ENCODE measurements around the gene SPATC1L. TPM values are rescaled to one million over a fixed set of nuclear protein-coding genes. Genes with fewer than 3 reads are reported as not detected.

SPATC1L gene
- polyA plus RNA-seq, 2 of the 4 experiments (the other 2 are of a cell fraction), result 0.14 TPM; not detected in 1

GRCh38 chr21:46127239-46128105 lies 56.8 kb downstream of the SPATC1L start:
- H3K27ac ChIP-seq, result no peak overlapping the region
- ChIA-PET POLR2A (no interaction called here), CTCF (interaction anchor here (1.0 to 1.5 kb wide), 3 partner anchors 15 to 154 kb away, joined by 3 to 4 read pairs (median 3); no protein-coding TSS in a partner anchor)
- H3K4me3 ChIP-seq, result no peak overlapping the region
- ATAC-seq, result no peak
- DNase-seq (ENCODE audit: low read depth in 1 of 2, low spot score in 1 of 2), result no peak
- H3K4me1 ChIP-seq, result no peaks in the 10 kb centered on the region
- FAIRE-seq, result no peak
- no peaks in the 10 kb centered on the region for H3K9me3 ChIP-seq
- no peak overlapping the region for H3K4me2 ChIP-seq
- WGBS (ENCODE audit: missing lambda C conversion rate), result 94% methylated on average over 28 of the region's 40 CpGs
- TF ChIP-seq CHD2 (IDR thresholded peaks at IDR 0.05; ENCODE audit: low read length, partially characterized antibody) (no peak), JUNB (IDR thresholded peaks at IDR 0.05) (no peak)

- H3K4me3 ChIP-seq, result no peak overlapping the region
- no peak overlapping the region for H3K4me2 ChIP-seq
- FAIRE-seq (no peak), ATAC-seq (no peak), DNase-seq (ENCODE audit: low read depth in 1 of 2, low spot score in 1 of 2) (no peak)
- POLR2A ChIA-PET, result no interaction called here
- 83% methylated on average over 4 of the region's 32 CpGs for WGBS (ENCODE audit: missing lambda C conversion rate)
- CTCF ChIA-PET, result interaction anchor here (1.5 kb wide), 1 partner anchor 16 kb away, joined by 3 read pairs; no protein-coding TSS in a partner anchor
- H3K9me3 ChIP-seq, result no peaks in the 10 kb centered on the region
- H3K4me1 ChIP-seq, result no peaks in the 10 kb centered on the region
- no peak overlapping the region for H3K27ac ChIP-seq
- TF ChIP-seq POLR2AphosphoS2 (conservative IDR thresholded peaks at IDR 0.05; ENCODE audit: low read length), result no peak
- no peak for TF ChIP-seq FOSB (CRISPR knock-in tag; IDR thresholded peaks at IDR 0.05)
- TF ChIP-seq RNF2 (IDR thresholded peaks at IDR 0.05; ENCODE audit: borderline replicate concordance, low read depth), result no peak
- no peak for TF ChIP-seq MYC (IDR thresholded peaks at IDR 0.05; ENCODE audit: borderline replicate concordance, low read length)
- no peak for TF ChIP-seq MAX (IDR thresholded peaks at IDR 0.05)
- TF ChIP-seq CTCF (IDR thresholded peaks at IDR 0.05), result no peak
- no peak for TF ChIP-seq RARB (CRISPR knock-in tag; IDR thresholded peaks at IDR 0.05)
- TF ChIP-seq TP53 (CRISPR knock-in tag; IDR thresholded peaks at IDR 0.05), result no peak
- TF ChIP-seq PBX3 (IDR thresholded peaks at IDR 0.05), result no peak
- no peak for TF ChIP-seq NR3C1 (IDR thresholded peaks at IDR 0.05)
- no peak for TF ChIP-seq ZC3H11A (IDR thresholded peaks at IDR 0.05)
- TF ChIP-seq KDM5A (IDR thresholded peaks at IDR 0.05), result no peak
- TF ChIP-seq BHLHE40 (IDR thresholded peaks at IDR 0.05; ENCODE audit: low read depth, low read length), result no peak
- no peak for TF ChIP-seq ZFP36 (IDR thresholded peaks at IDR 0.05; ENCODE audit: borderline replicate concordance, partially characterized antibody)
- TF ChIP-seq GATA3 (IDR thresholded peaks at IDR 0.05; ENCODE audit: borderline replicate concordance), result no peak
- no peak for TF ChIP-seq ESRRA (IDR thresholded peaks at IDR 0.05; ENCODE audit: borderline replicate concordance, low read length)
- TF ChIP-seq USF2 (IDR thresholded peaks at IDR 0.05), result no peak
- TF ChIP-seq HOXB5 (CRISPR knock-in tag; IDR thresholded peaks at IDR 0.05), result no peak
- no peak for TF ChIP-seq MAZ (IDR thresholded peaks at IDR 0.05; ENCODE audit: borderline replicate concordance, low read depth, low read length)
- no peak for TF ChIP-seq TFCP2L1 (CRISPR knock-in tag; IDR thresholded peaks at IDR 0.05)
These were observed 57.7 kb downstream of the SPATC1L start for GRCh38 chr21:46126309-46127238.
